H9 (cell line): ENCODE measurements around the gene SEMA4C. TPM values are rescaled to one million over a fixed set of nuclear protein-coding genes. Genes with fewer than 3 reads are reported as not detected.
A peak's percentile ranks its signal among the peaks of the same experiment; 100 is the strongest.

ENCODE experiments used
- DNase-seq: peaks from one replicate; pipeline ENCODE4 v3.0.0-alpha.2; 2017
- H2AFZ ChIP-seq: one replicate; pipeline ENCODE4 v1.6.1; 2013; ENCODE audit warnings: mild to moderate bottlenecking, low read length, control low read depth, moderate library complexity
- H2AK5ac ChIP-seq: 2 replicates; pipeline ENCODE4 v1.6.1; 2013; ENCODE audit warnings: low read length, control low read depth, mixed read lengths; ENCODE audit not compliant: insufficient read length
- H2BK120ac ChIP-seq: one replicate; pipeline ENCODE4 v1.6.1; 2013; ENCODE audit warnings: low read depth, mild to moderate bottlenecking, low read length, control low read depth, inconsistent platforms; ENCODE audit not compliant: poor library complexity, severe bottlenecking
- H2BK12ac ChIP-seq: 2 replicates; pipeline ENCODE4 v1.6.1; 2013; ENCODE audit warnings: low read length, control low read depth, mixed read lengths, low read depth; ENCODE audit not compliant: insufficient read length
- H2BK15ac ChIP-seq: 2 replicates; pipeline ENCODE4 v1.6.1; 2013; ENCODE audit warnings: low read depth, low read length, control low read depth
- H2BK20ac ChIP-seq: one replicate; pipeline ENCODE4 v1.6.1; 2013; ENCODE audit warnings: low read depth, mild to moderate bottlenecking, low read length, control low read depth, inconsistent platforms; ENCODE audit not compliant: poor library complexity, severe bottlenecking
- H2BK5ac ChIP-seq: 2 replicates; pipeline ENCODE4 v1.6.1; 2013; ENCODE audit warnings: low read length, control low read depth, mixed read lengths; ENCODE audit not compliant: insufficient read length
- H3K14ac ChIP-seq: 2 replicates; pipeline ENCODE4 v1.6.1; 2013; ENCODE audit warnings: low read length, control low read depth; ENCODE audit not compliant: insufficient read depth
- H3K18ac ChIP-seq: 2 replicates; pipeline ENCODE4 v1.6.1; 2013; ENCODE audit warnings: low read depth, mild to moderate bottlenecking, mixed read lengths, low read length, control low read depth; ENCODE audit not compliant: insufficient read length
- H3K23ac ChIP-seq: 2 replicates; pipeline ENCODE4 v1.6.1; 2013; ENCODE audit warnings: low read length, control low read depth, mixed read lengths, low read depth; ENCODE audit not compliant: insufficient read length
- H3K23me2 ChIP-seq: 2 replicates; pipeline ENCODE4 v1.6.1; 2013; ENCODE audit warnings: low read depth, mild to moderate bottlenecking, mixed read lengths, low read length, control low read depth; ENCODE audit not compliant: insufficient read length, poor library complexity, severe bottlenecking
- H3K27ac ChIP-seq: 2 replicates; pipeline ENCODE4 v1.5.1; 2013; ENCODE audit warnings: low read length, control low read depth, mixed read lengths, low read depth; ENCODE audit not compliant: insufficient read length
- H3K27me3 ChIP-seq: 2 replicates; pipeline ENCODE4 v1.6.1; 2013; ENCODE audit warnings: low read length, control low read depth, inconsistent platforms; ENCODE audit not compliant: insufficient read depth
- H3K4ac ChIP-seq: 2 replicates; pipeline ENCODE4 v1.6.1; 2013; ENCODE audit warnings: low read depth, mild to moderate bottlenecking, control low read depth, inconsistent platforms, low read length, moderate library complexity
- H3K4me1 ChIP-seq: 2 replicates; pipeline ENCODE4 v1.6.1; 2013; ENCODE audit warnings: low read length, control low read depth, inconsistent platforms; ENCODE audit not compliant: insufficient read depth
- H3K4me2 ChIP-seq: 2 replicates; pipeline ENCODE4 v1.6.1; 2013; ENCODE audit warnings: low read length, control low read depth, mixed read lengths; ENCODE audit not compliant: insufficient read length, insufficient read depth
- H3K56ac ChIP-seq: 2 replicates; pipeline ENCODE4 v1.6.1; 2013; ENCODE audit warnings: low read depth, mild to moderate bottlenecking, mixed read lengths, low read length, control low read depth; ENCODE audit not compliant: insufficient read length
- H3K79me1 ChIP-seq: 2 replicates; pipeline ENCODE4 v1.6.1; 2013; ENCODE audit warnings: low read depth, mild to moderate bottlenecking, moderate library complexity, low read length, control low read depth, inconsistent platforms; ENCODE audit not compliant: insufficient read depth, poor library complexity, severe bottlenecking
- H3K79me2 ChIP-seq: 2 replicates; pipeline ENCODE4 v1.6.1; 2013; ENCODE audit warnings: low read length, control low read depth, inconsistent platforms; ENCODE audit not compliant: insufficient read depth
- H3K9ac ChIP-seq: 2 replicates; pipeline ENCODE4 v1.6.1; 2013; ENCODE audit warnings: low read length, control low read depth, mixed read lengths; ENCODE audit not compliant: insufficient read length; ENCODE audit errors: extremely low read depth
- H3K9me3 ChIP-seq: one replicate; pipeline ENCODE4 v1.6.1; 2013; ENCODE audit warnings: low read depth, low read length, inconsistent platforms; ENCODE audit not compliant: control insufficient read depth
- H3T11ph ChIP-seq: one replicate; pipeline ENCODE4 v1.6.1; 2013; ENCODE audit warnings: mild to moderate bottlenecking, low read length, control low read depth, inconsistent platforms
- H4K20me1 ChIP-seq: one replicate; pipeline ENCODE4 v1.6.1; 2013; ENCODE audit not compliant: control insufficient read depth, insufficient read length, insufficient read depth
- H4K5ac ChIP-seq: 2 replicates; pipeline ENCODE4 v1.6.1; 2013; ENCODE audit warnings: low read depth, mild to moderate bottlenecking, mixed read lengths, low read length, control low read depth; ENCODE audit not compliant: insufficient read length
- H4K8ac ChIP-seq: replicated peaks from 2 replicates; pipeline ENCODE4 v1.6.1; 2013; ENCODE audit warnings: low read length, control low read depth, mixed read lengths, low read depth; ENCODE audit not compliant: insufficient read length
- H4K91ac ChIP-seq: 2 replicates; pipeline ENCODE4 v1.6.1; 2013; ENCODE audit warnings: low read depth, mild to moderate bottlenecking, moderate library complexity, mixed read lengths, low read length, control low read depth; ENCODE audit not compliant: insufficient read length
- H3K27ac Mint-ChIP-seq, 3 experiments: 2 replicates in 2 of 3; 3 replicates in 1 of 3; pipeline ENCODE4 v1.8.0; 2020 to 2021; ENCODE audit warnings: mixed read lengths in 3 of 3, mild to moderate bottlenecking in 1 of 3, moderate library complexity in 1 of 3
- H3K27me3 Mint-ChIP-seq: 2 replicates; pipeline ENCODE4 v1.8.0; 2021; ENCODE audit warnings: low read depth, mild to moderate bottlenecking, moderate library complexity, mixed read lengths
- H3K36me3 Mint-ChIP-seq, 3 experiments: 2 replicates in 2 of 3; 3 replicates in 1 of 3; pipeline ENCODE4 v1.8.0; 2020 to 2021; ENCODE audit warnings: low read depth in 3 of 3, mixed read lengths in 3 of 3; ENCODE audit not compliant: insufficient read depth in 1 of 3
- H3K4me1 Mint-ChIP-seq, 2 experiments: 2 replicates each; pipeline ENCODE4 v1.8.0; 2020; ENCODE audit warnings: mixed read lengths in 2 of 2
- H3K4me3 Mint-ChIP-seq, 2 experiments: 2 replicates in 1 of 2; 3 replicates in 1 of 2; pipeline ENCODE4 v1.8.0; 2020 to 2021; ENCODE audit warnings: mild to moderate bottlenecking in 2 of 2, mixed read lengths in 2 of 2, moderate library complexity in 1 of 2
- H3K9me3 Mint-ChIP-seq, 2 experiments: 2 replicates in 1 of 2; 3 replicates in 1 of 2; pipeline ENCODE4 v1.8.0; 2020; ENCODE audit warnings: mild to moderate bottlenecking in 2 of 2, mixed read lengths in 2 of 2, moderate library complexity in 1 of 2
- CTCF ChIP-seq: fragments of 200-600 bp; sonication (generic); conservative IDR thresholded peaks from 3 replicates; pipeline ENCODE4 v1.8.0; 2021; ENCODE audit warnings: antibody characterized with exemption, mild to moderate bottlenecking
- WGBS: extraction: QIAGEN DNeasy Blood & Tissue Kit; methylation state at CpG from one replicate; pipeline ENCODE4 v1.1.7; 2013; ENCODE audit warnings: missing lambda C conversion rate, low lambda C conversion rate, mixed read lengths; ENCODE audit not compliant: insufficient read length; ENCODE audit errors: extremely low coverage; 5-methylcytosine and 5-hydroxymethylcytosine counted together
- total RNA-seq: library from RNA; stranded (reverse); gene quantifications from 2 replicates; pipeline ENCODE4 v1.2.1, GENCODE V29; 2021

Gene SEMA4C
- total RNA-seq, 1 experiment from 2014 or later: 81.6 TPM

- Histone ChIP-seq H4K5ac (no peak overlapping the region), H3K23ac (no peak overlapping the region), H2BK12ac (no peak overlapping the region), H2BK20ac (no peak overlapping the region), H3K18ac (no peak overlapping the region), H3K4ac (no peak overlapping the region), H3K23me2 (no peaks in the 10 kb centered on the region), H2AFZ (no peak overlapping the region), H3K9ac (no peak overlapping the region), H3K79me1 (no peaks in the 10 kb centered on the region), H3K27ac (no peak overlapping the region), H3K79me2 (no peaks in the 10 kb centered on the region), H3K4me2 (no peak overlapping the region), H3K27me3 (no peaks in the 10 kb centered on the region), H3K14ac (no peak overlapping the region), H3K9me3 (no peaks in the 10 kb centered on the region), H3K56ac (no peak overlapping the region), H3T11ph (no peak overlapping the region), H2BK120ac (no peak overlapping the region), H4K8ac (no peak overlapping the region), H2BK15ac (no peak overlapping the region), H4K20me1 (no peaks in the 10 kb centered on the region), H4K91ac (no peak overlapping the region), H2BK5ac (no peak overlapping the region), H2AK5ac (no peak overlapping the region), H3K4me1 (peaks cover 4% of the 10 kb centered on the region; the same call in 1 of the 2 replicates)
- Mint-ChIP-seq H3K9me3 (no peaks in the 10 kb centered on the region), H3K27ac (0 out of 7 replicates have a peak overlapping the region, but pooled peaks of 1 of the 3 experiments have one; percentile 52), H3K4me3 (peak overlapping the region in 1 of 2 experiments; percentile 38; a peak in 1 of 5 replicates), H3K27me3 (peaks cover 2% of the 10 kb centered on the region; the same call in 1 of the 2 replicates), H3K36me3 (no peaks in the 10 kb centered on the region), H3K4me1 (peaks cover 17 to 18% of the 10 kb centered on the region in 2 experiments)
- TF ChIP-seq CTCF: no peak
- DNase-seq: no peak
- no CpG with 5 or more reads among the region's 4 CpGs for WGBS
These were observed 29.5 kb upstream of the SEMA4C start for GRCh38 chr2:96899413-96899741.
